ENCODE results near the gene MRPL24.
"Not testable (repeated sequence)": the region's sequence is repeated elsewhere in the genome, so short reads cannot be mapped to it uniquely, and the experiment has no call there.

MRPL24 gene

GRCh38 chr1:156760092-156760795 lies 19.4 kb upstream of the MRPL24 start:
- DNase-seq (ENCODE audit: low read depth), result no peak

GRCh38 chr1:156757572-156758253 lies 16.8 kb upstream of the MRPL24 start:
- DNase-seq (ENCODE audit: low read depth), result not testable (repeated sequence)

- no peak for DNase-seq (ENCODE audit: low read depth)
Measured at GRCh38 chr1:156756355-156756754, 15.5 kb upstream of the MRPL24 start.

- no peak for DNase-seq (ENCODE audit: low read depth)
Measured at GRCh38 chr1:156755527-156755950, 14.7 kb upstream of the MRPL24 start.

GRCh38 chr1:156754219-156754618 lies 13.3 kb upstream of the MRPL24 start:
- DNase-seq (ENCODE audit: low read depth), result no peak

- no peak for DNase-seq (ENCODE audit: low read depth)
Measured at GRCh38 chr1:156752843-156753482, 12.1 kb upstream of the MRPL24 start.

- peak; percentile 95 for DNase-seq (ENCODE audit: low read depth)
Measured at GRCh38 chr1:156751757-156752481, 11.0 kb upstream of the MRPL24 start.

GRCh38 chr1:156751451-156751756 lies 10.5 kb upstream of the MRPL24 start, which contains the start of gene HDGF:
HDGF (minus strand) TSS chr1:156751675; CDS start chr1:156751429, 246 bp downstream.
- DNase-seq (ENCODE audit: low read depth), result no peak

- DNase-seq (ENCODE audit: low read depth), result no peak
Measured at GRCh38 chr1:156750711-156751450, 10.0 kb upstream of the MRPL24 start.

- no peak for DNase-seq (ENCODE audit: low read depth)
Measured at GRCh38 chr1:156750191-156750672, 9.3 kb upstream of the MRPL24 start.

- no peak for DNase-seq (ENCODE audit: low read depth)
Measured at GRCh38 chr1:156749419-156750118, 8.7 kb upstream of the MRPL24 start.

GRCh38 chr1:156748670-156749418 lies 8.0 kb upstream of the MRPL24 start:
- no peak for DNase-seq (ENCODE audit: low read depth)

- no peak for DNase-seq (ENCODE audit: low read depth)
Measured at GRCh38 chr1:156747742-156748669, 7.1 kb upstream of the MRPL24 start.

GRCh38 chr1:156746728-156747631 lies 6.1 kb upstream of the MRPL24 start:
- DNase-seq (ENCODE audit: low read depth), result no peak

- DNase-seq (ENCODE audit: low read depth), result no peak
Measured at GRCh38 chr1:156746406-156746727, 5.5 kb upstream of the MRPL24 start.

- no peak for DNase-seq (ENCODE audit: low read depth)
Measured at GRCh38 chr1:156745881-156746280, 5.0 kb upstream of the MRPL24 start.

GRCh38 chr1:156744786-156745419 lies 4.0 kb upstream of the MRPL24 start:
- no peak for DNase-seq (ENCODE audit: low read depth)

GRCh38 chr1:156744344-156744743 lies 3.5 kb upstream of the MRPL24 start:
- DNase-seq (ENCODE audit: low read depth), result no peak

Measured in stimulated activated CD8-positive, alpha-beta memory T cell treated with anti-CD3 and anti-CD28 coated beads, Interleukin-15, amount 100 ng/mL, for 1 hour (primary cell).